GM19395 (cell line): ENCODE results near the gene KLHL13.

Experiments
- ATAC-seq: cut with Tn5 transposase; IDR thresholded peaks from one replicate; pipeline ENCODE4 v1.9.1; 2021; ENCODE audit warnings: mild to moderate bottlenecking, moderate library complexity; ENCODE audit not compliant: unreplicated experiment

The KLHL13 gene

DNA sequence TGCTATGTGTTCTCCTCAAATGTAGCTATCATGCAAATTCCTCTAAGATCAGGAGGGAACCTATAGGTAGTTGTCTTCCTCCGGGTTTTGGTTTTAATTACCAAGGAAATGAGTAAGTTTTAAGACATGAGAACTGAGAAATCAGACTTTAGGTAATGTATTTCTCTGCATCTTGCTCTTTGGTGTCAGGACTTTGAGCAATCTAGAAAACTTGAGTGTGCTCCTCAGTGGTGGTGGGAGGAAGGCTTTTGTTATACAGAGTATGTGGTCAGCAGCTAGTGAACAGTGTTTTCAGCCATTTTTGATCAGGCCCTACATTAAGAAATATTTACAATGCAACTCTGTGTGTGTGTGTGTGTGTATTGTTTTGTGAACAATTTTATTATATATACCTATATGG lies 224.1 kb downstream of the KLHL13 start:
- ATAC-seq = no peak

DNA sequence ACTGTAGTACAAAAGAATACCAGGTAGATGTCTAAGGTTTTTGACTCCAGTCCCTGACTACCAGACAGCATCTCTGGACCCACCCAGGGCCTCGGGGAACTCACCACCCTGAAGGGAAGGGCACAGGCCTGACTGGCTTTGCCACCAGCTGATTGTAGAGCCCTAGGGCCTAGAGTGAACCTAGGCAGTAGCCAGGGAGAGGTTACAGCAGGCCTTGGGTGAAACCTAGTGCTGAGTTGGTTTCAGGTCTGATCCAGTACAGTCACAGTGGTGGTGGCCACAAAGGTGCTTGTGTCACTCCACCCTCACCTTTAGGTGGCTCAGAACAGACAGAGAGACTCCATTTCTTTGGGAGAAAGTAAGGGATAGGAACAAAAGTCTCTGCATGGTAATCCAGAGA lies 244.8 kb downstream of the KLHL13 start:
- no peak for ATAC-seq

DNA sequence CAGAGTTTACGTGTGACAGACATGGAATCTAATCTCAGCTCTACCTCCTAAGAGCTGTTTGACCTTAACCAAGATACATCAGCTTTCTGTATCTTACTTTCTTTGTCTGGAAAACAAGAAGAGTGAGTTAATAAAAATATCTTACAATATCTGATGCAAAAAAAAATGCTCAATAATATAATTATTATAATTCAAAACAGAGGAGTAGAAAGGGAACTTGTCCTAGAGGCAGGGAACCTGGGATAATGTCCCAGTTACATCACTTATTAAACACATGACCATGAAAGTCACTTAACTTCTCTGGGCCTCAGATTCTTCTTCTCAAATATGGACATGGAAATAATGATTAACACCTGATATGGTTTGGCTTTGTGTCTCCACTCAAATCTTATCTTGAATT lies 256.1 kb downstream of the KLHL13 start:
- no peak for ATAC-seq

DNA sequence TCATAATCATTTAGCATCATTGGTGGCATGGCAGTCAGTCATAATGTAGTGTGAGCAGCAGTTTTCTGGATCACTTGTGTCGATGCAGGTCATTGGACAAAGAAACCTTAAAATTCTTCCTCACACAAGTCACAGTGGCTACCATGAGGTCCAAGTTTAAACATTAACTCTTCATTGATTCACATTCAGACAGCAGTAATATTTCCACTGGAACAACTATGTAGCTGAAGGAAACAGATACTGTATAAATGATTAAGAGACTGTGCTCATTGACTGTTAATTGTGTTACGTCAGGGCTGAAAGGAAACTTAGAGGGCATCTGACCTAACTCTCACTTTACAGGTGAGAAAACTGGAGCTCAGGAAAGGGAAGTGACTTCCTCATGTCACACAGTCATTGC lies 261.8 kb downstream of the KLHL13 start:
- ATAC-seq = no peak

DNA sequence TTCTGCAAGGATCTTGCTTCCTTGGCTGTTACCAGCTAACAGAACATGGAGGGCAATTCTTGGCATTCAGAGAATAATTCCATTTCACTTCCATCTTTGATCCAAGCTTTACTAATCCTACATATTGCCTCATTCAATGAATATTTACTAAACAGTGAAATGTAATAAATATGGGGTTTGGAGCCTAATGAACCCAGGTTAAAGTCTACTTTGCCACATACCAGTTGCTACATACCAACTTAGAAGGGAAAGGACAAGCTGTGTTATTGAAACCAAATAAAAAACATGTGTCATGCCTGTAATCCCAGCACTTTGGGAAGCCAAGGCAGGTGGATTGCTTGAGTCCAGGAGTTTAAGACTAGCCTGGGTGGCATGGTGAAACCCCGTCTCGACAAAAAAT lies 265.6 kb downstream of the KLHL13 start:
- ATAC-seq = no peak
